NCI-H345 treated with DMSO at 0.1 percent for 48 hours (cell line): ENCODE results near the gene FOXC1.

ENCODE experiments used
- DNase-seq: peaks from one replicate; lab custom pipeline; 2025; ENCODE audit not compliant: unreplicated experiment; lab: John Stamatoyannopoulos, UW

The FOXC1 gene

DNA sequence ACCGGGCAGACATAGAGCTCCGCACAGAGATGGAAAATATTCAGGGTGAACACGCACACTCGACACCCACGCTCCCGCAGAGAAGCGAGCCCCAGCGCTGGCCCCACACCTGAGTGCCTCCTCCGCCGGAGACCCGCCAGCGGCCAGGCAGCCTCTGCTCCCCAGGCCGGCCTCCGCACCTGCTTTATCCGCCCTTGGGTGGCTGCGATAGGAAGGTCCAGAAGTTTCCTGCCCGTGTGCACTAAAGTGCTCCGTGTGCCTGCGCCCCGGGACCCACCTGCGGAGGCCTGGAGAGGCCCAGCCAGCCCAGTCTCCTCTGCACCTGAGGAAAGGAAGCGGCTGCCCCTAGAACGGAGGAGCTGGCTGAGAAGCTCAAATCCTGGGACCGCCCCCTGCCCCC, 10.8 kb upstream of the FOXC1 start:
- no peak for DNase-seq

DNA sequence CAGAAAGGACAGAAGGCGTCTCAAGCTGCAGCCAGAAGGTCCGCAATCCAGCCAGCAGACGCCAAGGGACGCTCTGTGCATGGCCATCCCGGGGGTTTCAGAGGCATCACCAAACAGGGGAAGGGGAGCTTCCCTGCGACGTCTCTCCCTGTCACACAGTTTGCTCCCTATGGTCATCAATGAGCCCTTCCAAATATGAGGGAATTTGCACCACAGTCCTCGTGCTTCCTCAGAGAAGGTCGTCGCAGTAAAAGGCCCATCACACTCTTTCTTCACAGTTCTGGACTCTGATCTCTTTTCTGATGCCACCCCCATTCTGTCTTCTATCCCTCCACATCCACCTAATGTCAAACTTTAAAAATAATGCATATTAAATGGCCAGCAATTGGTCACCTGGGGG, 10.2 kb upstream of the FOXC1 start:
- no peak for DNase-seq

DNA sequence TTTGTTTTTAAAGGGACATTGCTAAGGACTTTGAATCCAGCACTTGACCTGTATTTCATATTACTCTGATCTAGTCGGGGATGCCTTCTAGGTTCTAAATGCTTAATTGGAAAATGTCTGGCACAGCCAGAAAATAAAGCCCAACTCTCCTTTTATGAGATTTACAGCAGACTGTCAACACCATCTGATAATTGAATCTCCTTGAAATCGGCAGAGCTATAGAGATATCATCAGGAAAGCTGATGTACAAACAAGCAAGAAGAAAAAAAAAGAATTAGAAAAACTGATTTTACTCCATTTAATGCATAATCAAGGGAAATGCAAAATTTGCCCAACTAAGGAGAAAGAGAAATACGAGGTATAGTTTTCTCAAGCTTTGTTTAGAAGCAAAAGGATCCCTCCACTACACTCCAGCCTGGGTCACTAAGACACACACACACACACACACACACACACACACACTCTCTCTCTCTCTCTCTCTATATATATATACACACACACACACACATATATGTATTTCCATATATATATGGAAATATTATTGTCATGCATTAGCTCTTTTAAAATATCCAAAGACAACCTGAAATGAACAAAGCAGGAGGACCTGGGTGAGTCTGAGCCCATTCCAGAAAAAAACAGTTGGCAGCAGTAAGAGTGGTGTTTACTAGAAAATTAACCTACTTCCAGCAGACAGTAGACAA, 9.5 kb upstream of the FOXC1 start:
- DNase-seq = no peak

DNA sequence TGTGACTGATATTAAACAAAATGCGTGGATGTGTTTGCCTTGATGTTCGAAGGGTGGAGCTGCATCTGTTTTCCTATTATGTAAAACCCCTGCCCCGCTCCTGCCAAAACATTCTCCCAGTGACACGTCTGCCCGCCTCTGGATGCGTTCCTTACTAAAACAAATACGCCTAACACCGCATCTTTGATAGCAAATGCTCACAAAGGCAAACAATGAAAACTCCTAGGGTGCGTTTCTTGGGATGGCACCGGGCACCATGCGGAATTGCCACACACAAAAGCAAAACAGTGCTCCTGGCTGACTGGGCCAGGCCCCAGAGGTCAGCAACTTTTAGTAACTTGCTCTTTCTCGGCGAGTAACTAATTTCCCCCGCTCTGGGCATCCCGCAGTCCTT, 9.0 kb upstream of the FOXC1 start:
- DNase-seq = no peak

DNA sequence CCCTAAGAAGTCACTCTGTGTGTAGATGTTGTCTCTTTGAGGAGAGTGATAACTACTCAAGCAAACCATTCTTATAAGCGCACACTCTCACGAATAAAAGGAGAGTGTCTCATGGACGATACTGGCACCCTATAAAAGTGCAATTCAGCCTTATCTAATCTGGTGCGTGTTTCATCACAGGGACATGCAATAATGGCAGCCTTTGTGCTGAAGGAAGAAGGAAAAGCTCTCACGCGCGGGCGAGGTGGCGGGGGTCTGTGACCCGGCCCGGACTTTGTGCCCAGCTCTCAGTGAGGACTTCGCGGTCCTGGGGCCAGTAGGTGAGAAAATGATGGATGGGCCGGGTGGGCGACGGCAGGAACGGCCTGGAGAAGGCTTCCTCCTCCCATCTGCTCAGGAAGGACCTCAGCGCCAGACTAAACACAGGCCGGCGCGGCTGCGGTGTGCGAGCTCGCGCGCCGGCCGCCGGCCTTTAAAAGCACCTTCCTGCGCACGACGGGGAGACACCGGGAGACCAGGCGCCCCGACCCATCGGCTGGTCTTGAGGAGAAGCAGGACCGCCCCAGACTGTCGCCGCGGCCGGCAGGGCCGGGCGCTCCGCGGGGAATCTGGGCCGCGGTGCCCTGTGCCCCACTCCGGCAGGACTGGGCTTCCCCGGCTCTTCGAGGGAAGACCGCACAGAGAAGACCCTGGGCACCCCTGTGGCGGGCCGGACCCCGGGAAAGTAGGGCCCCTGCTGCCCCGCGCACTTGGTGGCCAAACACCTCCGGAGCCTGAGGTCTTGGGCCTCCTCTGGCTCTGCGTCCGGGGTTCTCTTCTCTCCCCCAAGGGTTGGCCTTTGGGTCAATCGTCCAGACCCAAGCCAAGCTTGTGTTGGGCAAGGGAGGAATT, 8.3 kb upstream of the FOXC1 start:
- no peak for DNase-seq

DNA sequence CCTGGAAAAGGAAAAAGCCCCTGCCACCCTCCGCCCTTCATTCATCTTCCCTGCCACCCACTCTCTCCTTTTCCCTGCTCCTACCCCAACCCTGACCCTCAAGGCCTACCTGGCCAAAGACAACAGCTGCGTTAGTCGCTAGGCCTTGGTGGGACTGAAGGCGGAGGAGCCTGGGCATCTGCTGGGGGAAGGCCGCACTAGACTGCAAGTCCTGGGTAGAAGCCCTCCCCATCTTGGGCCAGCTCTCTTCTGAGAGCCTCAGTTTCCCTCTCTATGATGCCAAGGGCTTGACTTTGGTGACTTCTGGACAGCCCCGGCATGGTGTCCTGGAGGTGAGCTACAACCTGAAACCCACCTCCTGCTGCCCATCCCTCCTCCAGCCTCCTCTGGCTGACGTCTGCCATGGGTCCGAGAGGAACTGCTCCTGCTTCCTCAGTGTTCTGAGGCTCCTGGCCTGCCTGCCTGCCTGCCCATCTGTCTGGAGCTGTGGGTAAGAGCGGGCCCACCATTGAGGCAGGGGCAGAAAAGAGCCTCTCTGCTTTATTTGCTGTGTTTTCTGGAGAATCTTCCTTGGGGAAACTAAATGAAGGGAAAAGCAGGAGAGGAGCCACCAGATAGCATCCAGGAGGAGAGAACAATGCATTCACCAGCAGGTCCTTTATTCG, 7.5 kb upstream of the FOXC1 start:
- no peak for DNase-seq

DNA sequence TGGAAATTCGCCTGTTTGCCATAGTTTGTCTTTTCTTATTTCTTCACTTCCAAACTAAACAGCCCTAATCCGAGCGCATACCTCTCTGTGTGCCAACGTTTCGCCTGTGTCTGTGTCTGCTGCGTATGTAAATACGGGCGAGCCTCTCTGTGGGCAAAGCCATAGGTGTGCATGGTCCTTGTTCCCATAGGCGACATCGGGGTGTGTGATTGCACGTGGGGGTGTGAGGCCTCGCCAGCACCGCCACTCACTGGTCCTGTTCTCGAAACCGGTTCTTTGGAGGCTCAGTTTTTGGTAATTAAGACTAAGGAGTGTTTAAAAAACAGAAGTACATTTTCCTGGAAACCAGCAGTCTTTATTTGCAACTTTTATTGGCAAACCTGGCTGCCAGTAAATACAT, 6.0 kb upstream of the FOXC1 start:
- DNase-seq = no peak

DNA sequence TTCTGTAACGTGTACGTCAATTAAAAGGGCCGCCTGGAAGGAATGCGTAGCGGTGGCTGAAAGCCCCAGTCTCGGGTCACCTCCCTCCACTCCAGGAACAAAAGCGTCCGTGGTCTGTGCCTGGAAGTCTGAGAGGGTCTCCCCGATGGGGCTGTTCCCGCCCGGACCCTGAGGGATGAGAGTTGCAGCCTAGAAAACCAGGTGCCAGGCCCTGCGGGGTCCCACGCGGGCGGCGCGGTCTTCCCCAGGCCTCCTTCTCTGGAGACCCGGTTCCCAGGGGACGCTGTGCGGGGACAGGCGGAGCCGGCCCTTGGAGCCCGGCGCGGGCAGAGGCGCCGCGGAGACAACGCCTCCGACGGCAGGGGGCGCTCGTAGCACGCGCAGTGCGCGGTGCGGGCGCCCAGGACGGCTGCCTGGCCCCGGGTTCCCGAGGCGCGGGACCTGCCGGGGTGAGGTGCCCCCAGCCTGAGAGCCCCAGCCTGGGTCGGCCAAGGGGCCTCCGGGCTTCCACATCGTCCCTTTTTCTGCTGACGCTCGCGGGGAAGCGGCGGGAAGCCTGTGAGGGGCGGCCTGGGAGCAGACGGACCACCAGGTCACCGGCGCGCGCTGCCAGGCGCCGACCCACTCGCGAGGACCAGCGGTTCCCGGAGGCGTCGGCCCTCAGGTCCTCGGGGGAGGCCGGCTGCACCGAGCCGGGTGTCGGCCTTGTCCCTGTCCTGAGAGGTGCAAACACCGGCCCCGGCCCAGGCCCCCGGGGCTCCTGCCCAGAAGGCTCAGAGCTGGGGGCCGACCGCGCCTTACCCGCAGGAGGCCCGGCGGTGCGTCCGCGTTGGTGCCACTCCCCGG, 5.3 kb upstream of the FOXC1 start:
- no peak for DNase-seq

DNA sequence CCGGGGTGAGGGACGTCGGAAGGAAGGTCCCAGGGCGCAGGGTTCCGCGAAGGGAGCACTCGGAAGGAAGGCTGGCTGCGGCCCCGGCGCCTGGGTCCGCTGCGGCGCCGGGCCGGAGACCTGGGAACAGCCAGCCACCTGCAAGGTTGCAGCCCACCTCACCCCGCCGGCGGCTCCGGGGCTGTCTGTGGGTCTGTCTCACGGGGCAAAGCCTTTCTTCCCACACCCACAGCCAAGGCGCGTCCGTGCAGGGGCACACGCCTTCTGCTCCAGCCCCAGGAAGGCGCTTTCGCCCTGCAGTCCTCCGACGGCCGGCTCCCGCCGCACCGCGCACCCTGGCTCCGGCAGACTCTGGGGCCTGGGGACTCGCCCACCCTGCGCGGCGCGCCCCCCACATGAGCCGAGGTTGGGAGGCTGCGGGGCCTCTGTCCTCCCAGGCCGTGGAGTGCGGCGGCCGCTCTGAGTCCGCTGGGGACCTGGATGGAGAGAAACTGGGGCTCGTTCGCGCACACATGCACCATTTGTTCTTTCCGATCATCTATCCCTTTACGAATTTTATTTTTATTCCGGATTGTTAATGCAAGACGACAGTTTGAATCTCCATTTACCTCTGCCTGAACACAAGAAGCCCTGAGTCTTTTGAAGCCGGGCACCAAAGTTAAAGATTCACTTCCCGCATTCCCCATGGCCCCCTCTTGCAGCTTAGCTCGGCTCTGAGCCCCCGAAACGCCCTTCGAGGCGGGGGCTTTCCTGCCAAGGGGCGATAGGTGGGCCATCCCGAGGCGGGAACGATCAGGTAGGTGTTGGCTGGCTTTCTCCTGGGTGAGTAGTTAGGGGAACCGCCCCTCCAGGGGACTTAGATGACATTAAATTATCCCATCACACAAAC, 4.5 kb upstream of the FOXC1 start:
- DNase-seq = no peak

DNA sequence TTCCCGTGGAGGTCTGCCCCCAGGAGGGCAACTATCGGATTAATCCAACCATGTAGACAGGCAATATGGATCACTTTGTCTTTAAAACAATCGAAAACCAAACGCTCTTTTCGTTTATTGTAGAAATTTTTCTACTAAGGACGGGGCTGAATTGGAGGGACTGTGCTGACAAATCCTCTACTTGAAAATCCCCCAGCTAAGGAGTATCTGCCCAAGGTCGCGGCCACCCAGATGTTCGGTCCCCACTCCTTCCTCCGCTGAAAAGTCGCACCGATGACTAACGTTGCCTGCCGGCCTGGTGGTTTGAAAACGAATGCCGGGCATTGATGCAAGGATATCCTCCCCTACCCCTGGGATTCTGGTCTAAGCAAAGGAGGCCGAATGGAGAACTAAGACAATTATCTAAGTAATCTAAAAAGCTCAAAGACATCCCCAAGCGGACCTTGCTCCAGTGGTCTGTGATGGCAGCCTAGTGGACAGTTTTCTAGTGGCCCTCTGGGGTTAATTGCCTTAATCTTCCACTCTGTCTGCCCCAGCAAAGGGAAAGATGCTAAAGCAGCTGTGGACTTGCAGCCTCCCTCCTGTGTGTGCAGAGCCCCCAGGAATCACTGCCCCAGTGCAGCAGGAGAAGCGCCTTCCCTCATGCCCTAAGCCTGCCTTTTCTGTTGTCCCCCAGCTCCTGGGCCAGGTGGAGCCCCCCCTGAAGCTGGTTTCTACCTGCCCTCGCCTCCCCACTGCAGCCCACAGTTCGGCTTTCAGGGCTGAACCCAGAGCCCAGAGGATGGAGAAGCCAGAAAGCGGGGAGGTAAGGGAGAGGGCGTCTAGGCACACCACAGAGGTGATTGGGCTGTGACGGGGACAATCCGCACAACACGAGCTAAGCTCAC, 3.6 kb upstream of the FOXC1 start:
- no peak for DNase-seq

DNA sequence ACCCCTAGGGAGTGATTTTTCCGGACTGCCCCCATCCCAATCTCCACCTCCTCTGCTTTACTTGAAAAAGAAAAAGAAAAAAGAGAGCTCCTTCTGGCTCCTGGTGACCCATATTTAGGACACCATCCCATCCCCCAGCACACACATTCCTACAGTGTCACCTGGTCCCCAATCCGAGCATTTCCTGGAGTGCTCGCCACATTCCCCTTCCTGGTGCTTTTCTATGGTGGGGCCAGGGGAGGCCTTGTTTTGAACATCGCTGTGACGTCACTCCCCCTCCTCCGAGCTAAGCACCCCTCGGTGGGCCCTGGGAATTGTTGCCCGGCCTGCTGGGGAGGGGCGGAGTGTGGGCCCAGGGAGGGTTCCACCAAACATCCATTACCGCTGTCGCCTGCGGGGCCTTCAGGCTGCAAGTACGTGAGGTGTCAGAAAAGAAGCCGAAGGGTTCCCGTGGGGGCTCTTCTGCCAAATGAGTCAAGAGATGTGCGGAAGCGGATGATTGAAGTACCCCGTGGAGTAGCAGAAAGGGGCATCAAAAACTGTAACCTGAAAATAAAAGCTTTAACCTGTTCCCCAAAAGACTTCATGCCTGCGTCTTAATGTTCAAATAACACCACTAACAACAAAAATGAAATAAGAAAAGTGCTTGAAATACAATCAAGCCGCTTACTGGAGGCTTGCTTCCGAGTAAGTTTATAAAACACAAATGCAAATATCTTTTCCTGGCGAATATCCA, 2.8 kb upstream of the FOXC1 start:
- no peak for DNase-seq

DNA sequence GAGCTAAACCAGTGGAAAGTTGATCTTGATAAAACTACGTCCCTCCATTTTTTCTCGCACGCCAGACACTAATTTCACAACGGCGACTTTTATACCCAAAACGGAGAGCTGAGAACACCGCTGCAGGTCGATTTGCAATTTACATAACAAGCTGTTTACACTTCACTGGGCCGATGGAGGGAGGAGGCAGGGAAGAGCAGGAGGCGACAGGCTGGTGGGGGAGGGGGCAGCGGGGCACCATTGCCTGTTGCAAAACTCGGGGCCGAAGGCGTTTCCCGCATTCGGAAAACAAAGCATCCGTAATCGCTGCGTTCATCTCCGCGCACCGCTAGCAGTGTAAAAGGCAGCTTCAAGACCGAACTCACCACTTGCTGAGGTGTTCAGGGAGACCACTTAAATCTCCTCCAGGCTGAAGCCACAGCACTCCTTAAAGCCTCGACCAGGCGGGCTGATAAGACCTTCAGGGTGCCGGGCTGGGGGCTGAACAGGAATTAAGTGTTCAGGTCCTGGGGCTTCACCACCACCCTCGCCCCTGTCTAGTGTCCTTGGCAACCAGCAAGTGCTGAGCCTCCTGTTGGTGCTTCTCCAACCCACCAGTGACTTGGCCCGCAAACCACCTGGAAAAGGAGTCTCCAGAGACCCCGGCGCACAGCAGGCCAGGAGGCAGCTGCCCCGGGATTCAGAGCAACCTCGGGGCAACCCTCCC, 2.0 kb upstream of the FOXC1 start:
- DNase-seq = peak; percentile 15

DNA sequence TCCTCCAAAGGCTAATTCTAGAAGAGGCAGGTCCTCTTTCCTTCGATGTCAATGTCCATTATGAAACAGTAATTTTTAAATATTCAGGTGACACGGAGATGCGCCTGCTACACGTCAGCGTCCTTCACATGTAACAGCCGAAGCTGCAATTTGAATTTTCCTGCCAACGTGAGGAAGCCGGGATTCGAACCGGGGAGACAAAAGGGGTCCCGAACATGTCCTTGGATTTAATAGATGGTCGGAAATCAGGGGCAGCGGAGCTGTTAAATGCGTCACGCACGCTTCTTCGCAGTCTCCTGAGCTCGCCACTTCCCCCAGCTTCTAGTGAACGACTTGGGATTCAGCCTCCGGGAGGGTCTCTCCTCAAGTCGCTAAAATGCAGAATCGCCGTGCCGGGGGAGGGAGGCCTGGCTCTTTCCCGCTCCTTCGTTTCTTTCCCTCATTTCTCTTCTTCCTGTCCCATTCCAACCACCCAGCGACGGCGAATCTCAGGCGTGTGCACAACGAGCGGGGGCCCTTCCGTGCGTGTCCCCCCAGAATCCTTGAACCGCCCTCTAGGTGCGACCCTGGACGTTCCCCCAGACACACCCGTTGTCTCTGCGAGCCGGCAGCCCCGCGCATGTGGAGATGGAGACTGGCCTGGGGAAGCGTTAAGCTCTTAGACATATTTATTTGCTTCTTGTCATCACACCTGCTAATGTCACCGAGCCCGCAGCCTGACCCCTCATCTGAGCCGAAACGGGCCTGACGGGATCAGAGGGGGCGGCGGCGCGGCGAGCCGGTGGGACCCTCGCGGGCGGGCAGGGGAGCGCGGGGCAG, 1.3 kb upstream of the FOXC1 start:
- no peak for DNase-seq

DNA sequence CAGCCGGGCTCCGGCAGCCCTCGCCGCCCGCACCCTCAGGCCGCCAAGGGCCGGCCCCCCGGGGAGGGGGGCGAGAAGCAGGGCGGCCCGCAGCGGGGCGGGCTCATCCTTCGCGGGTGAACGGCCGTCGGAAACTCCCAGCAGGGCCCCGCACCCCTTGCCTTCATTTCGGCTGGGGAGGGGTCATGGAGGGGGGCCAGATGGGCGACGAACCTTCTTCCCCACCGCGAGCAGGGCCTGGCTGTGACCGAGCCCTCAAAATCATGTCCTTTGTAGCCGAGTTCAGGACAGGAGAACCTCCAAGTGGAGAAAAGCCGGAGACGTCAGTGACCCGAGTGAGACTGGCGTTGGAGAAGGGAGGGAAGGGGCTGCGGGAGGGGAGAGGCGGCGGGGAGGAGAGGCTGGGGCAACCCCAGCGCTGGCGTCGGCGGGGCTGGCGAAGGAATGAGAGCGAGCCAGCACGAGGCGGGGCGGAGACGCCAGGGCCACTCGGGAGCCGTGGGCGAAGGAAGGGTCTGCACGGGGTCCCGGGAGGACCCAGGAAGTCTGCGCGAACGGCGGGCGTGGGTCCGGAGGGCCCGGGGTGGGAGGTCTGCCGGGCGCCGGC, 571 bp upstream of the FOXC1 start:
- no peak for DNase-seq

DNA sequence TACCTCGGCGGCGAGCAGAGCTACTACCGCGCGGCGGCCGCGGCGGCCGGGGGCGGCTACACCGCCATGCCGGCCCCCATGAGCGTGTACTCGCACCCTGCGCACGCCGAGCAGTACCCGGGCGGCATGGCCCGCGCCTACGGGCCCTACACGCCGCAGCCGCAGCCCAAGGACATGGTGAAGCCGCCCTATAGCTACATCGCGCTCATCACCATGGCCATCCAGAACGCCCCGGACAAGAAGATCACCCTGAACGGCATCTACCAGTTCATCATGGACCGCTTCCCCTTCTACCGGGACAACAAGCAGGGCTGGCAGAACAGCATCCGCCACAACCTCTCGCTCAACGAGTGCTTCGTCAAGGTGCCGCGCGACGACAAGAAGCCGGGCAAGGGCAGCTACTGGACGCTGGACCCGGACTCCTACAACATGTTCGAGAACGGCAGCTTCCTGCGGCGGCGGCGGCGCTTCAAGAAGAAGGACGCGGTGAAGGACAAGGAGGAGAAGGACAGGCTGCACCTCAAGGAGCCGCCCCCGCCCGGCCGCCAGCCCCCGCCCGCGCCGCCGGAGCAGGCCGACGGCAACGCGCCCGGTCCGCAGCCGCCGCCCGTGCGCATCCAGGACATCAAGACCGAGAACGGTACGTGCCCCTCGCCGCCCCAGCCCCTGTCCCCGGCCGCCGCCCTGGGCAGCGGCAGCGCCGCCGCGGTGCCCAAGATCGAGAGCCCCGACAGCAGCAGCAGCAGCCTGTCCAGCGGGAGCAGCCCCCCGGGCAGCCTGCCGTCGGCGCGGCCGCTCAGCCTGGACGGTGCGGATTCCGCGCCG, 994 bp downstream of the FOXC1 start:
- no peak for DNase-seq

DNA sequence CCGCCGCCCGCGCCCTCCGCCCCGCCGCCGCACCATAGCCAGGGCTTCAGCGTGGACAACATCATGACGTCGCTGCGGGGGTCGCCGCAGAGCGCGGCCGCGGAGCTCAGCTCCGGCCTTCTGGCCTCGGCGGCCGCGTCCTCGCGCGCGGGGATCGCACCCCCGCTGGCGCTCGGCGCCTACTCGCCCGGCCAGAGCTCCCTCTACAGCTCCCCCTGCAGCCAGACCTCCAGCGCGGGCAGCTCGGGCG, 1.5 kb downstream of the FOXC1 start:
- DNase-seq = no peak
